HCT116 (cell line): ENCODE measurements around the gene ING3. TPM values are rescaled to one million over a fixed set of nuclear protein-coding genes. Genes with fewer than 3 reads are reported as not detected.

Experiments used
- ATAC-seq: fragments of 200-7000 bp; cut with Tn5 transposase; 2 replicates; pipeline ENCODE4 v1.9.1; 2020; ENCODE audit warnings: mild to moderate bottlenecking, moderate library complexity
- BruUV-seq: library from RNA; stranded (reverse); fragments of 400-500 nt; replicated peaks from 2 replicates; lab custom pipeline; 2021; lab: Mats Ljungman, UMichigan
- CTCF ChIA-PET: fragments of 300-600 bp; sonication (Branson Sonifier 250); formaldehyde crosslinking; loops from one replicate; lab custom pipeline; 2021; ENCODE audit warnings: antibody characterized with exemption; lab: Charles Lee
- POLR2A ChIA-PET: fragments of 300-600, 350-600 bp; sonication (Branson Sonifier 250); formaldehyde crosslinking; loops from one replicate; lab custom pipeline; 2021; ENCODE audit warnings: antibody characterized with exemption; lab: Charles Lee
- RAD21 ChIA-PET, 2 experiments: fragments of 300-600 bp; sonication (Branson Sonifier 250); formaldehyde crosslinking; loops; one replicate each; lab custom pipeline; 2023; ENCODE audit warnings: low total read pairs in 2 of 2; ENCODE audit not compliant: uncharacterized antibody in 2 of 2, unreplicated experiment in 2 of 2, low non-redundant PET in 1 of 2; lab: Charles Lee
- DNase-seq: peaks from one replicate; pipeline ENCODE4 v3.0.0-alpha.2; 2010; ENCODE audit warnings: low read depth, low spot score
- H2AFZ ChIP-seq: fragments of 200-600 bp; shearing (Covaris generic), sonication (generic); 2 replicates; pipeline ENCODE4 v1.6.1; 2017; ENCODE audit warnings: low read depth, mixed run types, mixed read lengths, antibody characterized with exemption, low read length; ENCODE audit not compliant: poor library complexity, severe bottlenecking
- H3K27ac ChIP-seq: 2 replicates; pipeline ENCODE4 v1.5.1; 2012; ENCODE audit warnings: low read depth, low read length
- H3K27me3 ChIP-seq: fragments of 200-600 bp; sonication (generic); 2 replicates; pipeline ENCODE4 v1.6.1; 2016; ENCODE audit warnings: mixed run types, low read length, mixed read lengths; ENCODE audit not compliant: insufficient read depth
- H3K36me3 ChIP-seq, 2 experiments: fragments of 200-500 bp in 1 of 2; fragments of 200-600 bp in 1 of 2; sonication (Bioruptor generic) in 1 of 2; sonication (generic) in 1 of 2; 2 replicates each; pipeline versions ENCODE4 v1.5.1 to v1.6.1; 2014 to 2016; ENCODE audit warnings: low read length in 2 of 2, inconsistent platforms in 1 of 2, mixed read lengths in 1 of 2, mixed run types in 1 of 2; ENCODE audit not compliant: insufficient read depth in 2 of 2, control insufficient read depth in 1 of 2
- H3K4me1 ChIP-seq, 2 experiments: fragments of 200-600 bp in 1 of 2; sonication (generic) in 1 of 2; 2 replicates each; pipeline versions ENCODE4 v1.5.1 to v1.6.1; 2012 to 2017; ENCODE audit warnings: low read length in 2 of 2, inconsistent platforms in 1 of 2, mild to moderate bottlenecking in 1 of 2, mixed read lengths in 1 of 2, mixed run types in 1 of 2, moderate library complexity in 1 of 2; ENCODE audit not compliant: insufficient read depth in 2 of 2, control insufficient read depth in 1 of 2
- H3K4me2 ChIP-seq: fragments of 200-600 bp; sonication (generic); 2 replicates; pipeline ENCODE4 v1.6.1; 2017; ENCODE audit warnings: mixed run types, low read length, mixed read lengths
- H3K4me3 ChIP-seq, 2 experiments: fragments of 200-600 bp in 1 of 2; sonication (generic) in 1 of 2; replicated peaks in 1 of 2; 2 replicates each; pipeline ENCODE4 v1.5.1; 2011 to 2016; ENCODE audit warnings: low read length in 2 of 2, control low read depth in 1 of 2, low read depth in 1 of 2, mild to moderate bottlenecking in 1 of 2, mixed read lengths in 1 of 2, mixed run types in 1 of 2
- H3K79me2 ChIP-seq: fragments of 200-600 bp; sonication (generic); 2 replicates; pipeline ENCODE4 v1.6.1; 2017; ENCODE audit warnings: mild to moderate bottlenecking, mixed run types, low read length, moderate library complexity, mixed read lengths; ENCODE audit not compliant: insufficient read depth
- H3K9ac ChIP-seq: fragments of 200-600 bp; sonication (generic); 2 replicates; pipeline ENCODE4 v1.6.1; 2016; ENCODE audit warnings: low read length, mixed read lengths
- H3K9me2 ChIP-seq: fragments of 200-600 bp; sonication (generic), shearing (Covaris generic); 2 replicates; pipeline ENCODE4 v1.6.1; 2017; ENCODE audit warnings: mixed run types, mild to moderate bottlenecking, moderate library complexity; ENCODE audit not compliant: insufficient read depth
- H3K9me3 ChIP-seq, 2 experiments: fragments of 200-500 bp in 1 of 2; fragments of 200-600 bp in 1 of 2; sonication (Bioruptor generic) in 1 of 2; sonication (generic) in 1 of 2; 2 replicates each; pipeline ENCODE4 v1.6.1; 2014 to 2017; ENCODE audit warnings: low read length in 2 of 2, mixed read lengths in 2 of 2, inconsistent platforms in 1 of 2, low read depth in 1 of 2, mild to moderate bottlenecking in 1 of 2, mixed run types in 1 of 2, moderate library complexity in 1 of 2; ENCODE audit not compliant: control insufficient read depth in 1 of 2, insufficient read depth in 1 of 2
- H4K20me1 ChIP-seq: fragments of 200-600 bp; sonication (generic), shearing (Covaris generic); 2 replicates; pipeline ENCODE4 v1.6.1; 2017; ENCODE audit warnings: mixed run types, mild to moderate bottlenecking, moderate library complexity; ENCODE audit not compliant: insufficient read depth
- CBX3 ChIP-seq: IDR thresholded peaks from 2 replicates; pipeline ENCODE4 v1.6.1; 2012; ENCODE audit warnings: low read depth
- CTCF ChIP-seq, 3 experiments: fragments of 200-600 bp in 1 of 3; sonication (generic) in 1 of 3; IDR thresholded peaks in 2 of 3; conservative IDR thresholded peaks in 1 of 3; 2 replicates each; pipeline ENCODE4 v1.5.1; 2012 to 2017; ENCODE audit warnings: low read depth in 2 of 3, low read length in 2 of 3, antibody characterized with exemption in 1 of 3, borderline replicate concordance in 1 of 3, control low read depth in 1 of 3, mild to moderate bottlenecking in 1 of 3, mixed read lengths in 1 of 3, mixed run types in 1 of 3, moderate library complexity in 1 of 3; ENCODE audit not compliant: insufficient read depth in 1 of 3
- EGR1 ChIP-seq: IDR thresholded peaks from 2 replicates; pipeline ENCODE4 v1.6.1; 2012; ENCODE audit warnings: low read depth
- ELF1 ChIP-seq: IDR thresholded peaks from 2 replicates; pipeline ENCODE4 v1.6.1; 2012; ENCODE audit warnings: low read depth, borderline replicate concordance
- FOSL1 ChIP-seq: IDR thresholded peaks from 2 replicates; pipeline ENCODE4 v1.6.1; 2012; ENCODE audit warnings: low read depth
- JUND ChIP-seq: IDR thresholded peaks from 2 replicates; pipeline ENCODE4 v1.6.1; 2012
- POLR2A ChIP-seq: IDR thresholded peaks from 2 replicates; pipeline ENCODE4 v1.7.0; 2011; ENCODE audit warnings: borderline replicate concordance; ENCODE audit not compliant: insufficient read depth, insufficient read length; ENCODE audit errors: extremely low read depth
- POLR2AphosphoS5 ChIP-seq: IDR thresholded peaks from 2 replicates; pipeline ENCODE4 v1.6.1; 2011; ENCODE audit warnings: mild to moderate bottlenecking, low read depth, low read length, moderate library complexity
- RAD21 ChIP-seq: IDR thresholded peaks from 2 replicates; pipeline ENCODE4 v1.6.1; 2012; ENCODE audit warnings: low read depth, mild to moderate bottlenecking
- REST ChIP-seq: IDR thresholded peaks from 2 replicates; pipeline ENCODE4 v1.6.1; 2012; ENCODE audit warnings: low read depth
- SIN3A ChIP-seq: IDR thresholded peaks from 2 replicates; pipeline ENCODE4 v1.6.1; 2012; ENCODE audit warnings: low read depth
- YY1 ChIP-seq: IDR thresholded peaks from 2 replicates; pipeline ENCODE4 v1.6.1; 2011; ENCODE audit warnings: low read length, low read depth, moderate library complexity, mild to moderate bottlenecking; ENCODE audit not compliant: insufficient replicate concordance; ENCODE audit errors: extremely low read depth
- ZFX ChIP-seq: fragments of 450-650 bp; IDR thresholded peaks from 2 replicates; pipeline ENCODE4 v1.6.1; 2017
- intact Hi-C: fragments of 100-400 bp; cut with micrococcal nuclease; formaldehyde crosslinking; loops from 2 replicates; pipeline ENCODE4 v1.10.0; 2022
- total RNA-seq: library from RNA; stranded (reverse); gene quantifications from one replicate; pipeline ENCODE4 v1.2.1, GENCODE V29; 2021; ENCODE audit not compliant: unreplicated experiment

The ING3 gene
- total RNA-seq, 1 experiment from 2014 or later: 16.2 TPM

- RAD21 ChIA-PET: no interaction called here
- H3K4me2 ChIP-seq: no peak overlapping the region
- CTCF ChIA-PET: no interaction called here
Observed at GRCh38 chr7:120997882-120998474, 47.4 kb downstream of the ING3 start.

More at GRCh38 chr7:120997882-120998474, 47.4 kb downstream of the ING3 start:
- H3K4me1 ChIP-seq: no peaks in the 10 kb centered on the region
- no peaks in the 10 kb centered on the region for H3K9me2 ChIP-seq
- H3K27ac ChIP-seq: no peak overlapping the region
- DNase-seq (no peak), ATAC-seq (no peak)
- TF ChIP-seq POLR2AphosphoS5 (no peak), CTCF (IDR thresholded peaks at IDR 0.05 in 2 of 3, conservative IDR thresholded peaks at IDR 0.05 in 1 of 3; ENCODE audit: borderline replicate concordance in 1 of 3, insufficient read depth in 1 of 3, low read depth in 2 of 3, low read length in 2 of 3) (no peak), YY1 (no peak), ELF1 (no peak), SIN3A (no peak), JUND (no peak), REST (no peak), RAD21 (no peak), ZFX (no peak), CBX3 (no peak), POLR2A (no peak), FOSL1 (no peak), EGR1 (no peak)
- H3K4me3 ChIP-seq: no peak overlapping the region
- H3K27me3 ChIP-seq: no peaks in the 10 kb centered on the region
- no peaks in the 10 kb centered on the region for H3K36me3 ChIP-seq
- H3K9ac ChIP-seq: no peak overlapping the region
- no peaks in the 10 kb centered on the region for H3K79me2 ChIP-seq
- no peaks in the 10 kb centered on the region for H4K20me1 ChIP-seq
- no TSS peak for BruUV-seq
- intact Hi-C loops: no loop called here
- no peaks in the 10 kb centered on the region for H3K9me3 ChIP-seq
- POLR2A ChIA-PET: no interaction called here
- H2AFZ ChIP-seq: no peak overlapping the region
